Measurements from ENCODE around the gene OR51E2. TPM values are rescaled to one million over a fixed set of nuclear protein-coding genes. Genes with fewer than 3 reads are reported as not detected.
A peak's percentile ranks its signal among the peaks of the same experiment; 100 is the strongest.

OR51E2 gene
- total and polyA plus RNA-seq, 7 donors, result 0.63 to 24.8 (median 2.5) TPM; not detected in 2

- Histone ChIP-seq H3K4me3 (no peak overlapping the region), H3K27ac (no peak overlapping the region), H3K9me3 (no peaks in the 10 kb centered on the region), H3K4me1 (peaks cover 0 to 63% (median 32%) of the 10 kb centered on the region in 4 donors), H3K27me3 (no peaks in the 10 kb centered on the region), H3K36me3 (no peaks in the 10 kb centered on the region)
- intact Hi-C loops (cut with DNase I), result loop anchor here (5.0 to 10.0 kb wide), 2 partner anchors 58 to 125 kb away; partner anchors contain the start of genes OR51E1 and OR51F2
- no peak for DNase-seq
- WGBS, 2 donors, result 83 to 88% methylated on average over 3 of the region's 3 CpGs
- TF ChIP-seq POLR2AphosphoS5 (IDR thresholded peaks at IDR 0.05) (no peak), CTCF (IDR thresholded peaks at IDR 0.05) (no peak), POLR2A (IDR thresholded peaks at IDR 0.05) (no peak), EP300 (IDR thresholded peaks at IDR 0.05) (no peak)
Observed at GRCh38 chr11:4699697-4700435, 2.2 kb upstream of the OR51E2 start.

GRCh38 chr11:4695442-4695841 lies 2.2 kb downstream of the OR51E2 start:
- no peaks in the 10 kb centered on the region for H3K36me3 ChIP-seq
- H3K4me3 ChIP-seq, result peak overlapping the region in 2 of 4 donors; percentile 26 to 39
- no peak for DNase-seq
- H3K9me3 ChIP-seq, result no peaks in the 10 kb centered on the region
- peaks cover 0 to 34% (median 24%) of the 10 kb centered on the region in 4 donors for H3K4me1 ChIP-seq
- intact Hi-C loops (cut with DNase I), result loop anchor here (5.0 kb wide), 1 partner anchor 53 kb away; the partner anchor contains the start of gene OR51E1
- H3K27me3 ChIP-seq, result no peaks in the 10 kb centered on the region
- peak overlapping the region in 2 of 4 donors; percentile 72 to 73 for H3K27ac ChIP-seq
- TF ChIP-seq EP300 (IDR thresholded peaks at IDR 0.05) (no peak), CTCF (IDR thresholded peaks at IDR 0.05) (no peak), POLR2AphosphoS5 (IDR thresholded peaks at IDR 0.05) (no peak), POLR2A (IDR thresholded peaks at IDR 0.05) (no peak)
- 35 to 57% methylated on average over 1 of the region's 1 CpG for WGBS, 2 donors

- intact Hi-C loops (cut with DNase I), result no loop called here
- DNase-seq, result no peak
- Histone ChIP-seq H3K27ac (no peak overlapping the region), H3K4me3 (no peak overlapping the region), H3K36me3 (no peaks in the 10 kb centered on the region), H3K9me3 (no peaks in the 10 kb centered on the region), H3K4me1 (no peaks in the 10 kb centered on the region), H3K27me3 (no peaks in the 10 kb centered on the region)
- WGBS, 2 donors, result 80 to 83% methylated on average over 3 of the region's 3 CpGs
- TF ChIP-seq POLR2A (IDR thresholded peaks at IDR 0.05) (no peak), CTCF (IDR thresholded peaks at IDR 0.05) (no peak), EP300 (IDR thresholded peaks at IDR 0.05) (no peak), POLR2AphosphoS5 (IDR thresholded peaks at IDR 0.05) (no peak)
Observed at GRCh38 chr11:4684631-4685285, 12.9 kb downstream of the OR51E2 start.

- H3K27me3 ChIP-seq, result no peaks in the 10 kb centered on the region
- intact Hi-C loops (cut with DNase I), result no loop called here
- 73 to 78% methylated on average over 2 of the region's 2 CpGs for WGBS, 2 donors
- H3K4me1 ChIP-seq, result peaks cover 0 to 13% (median 9%) of the 10 kb centered on the region in 4 donors
- TF ChIP-seq POLR2A (IDR thresholded peaks at IDR 0.05) (no peak), EP300 (IDR thresholded peaks at IDR 0.05) (no peak), CTCF (IDR thresholded peaks at IDR 0.05) (no peak), POLR2AphosphoS5 (IDR thresholded peaks at IDR 0.05) (no peak)
- no peak for DNase-seq
- no peak overlapping the region for H3K27ac ChIP-seq
- no peaks in the 10 kb centered on the region for H3K9me3 ChIP-seq
- H3K4me3 ChIP-seq, result no peak overlapping the region
- no peaks in the 10 kb centered on the region for H3K36me3 ChIP-seq
Observed at GRCh38 chr11:4682623-4683419, 14.8 kb downstream of the OR51E2 start.

Measured in sigmoid colon (tissue), 7 donors.